NCI-H526 treated with DMSO at 0.1 percent for 48 hours (cell line): Measurements from ENCODE around the gene GPC5.
"Not testable (repeated sequence)": the region's sequence is repeated elsewhere in the genome, so short reads cannot be mapped to it uniquely, and the experiment has no call there.

Experiments used
- DNase-seq: peaks from one replicate; lab custom pipeline; 2025; lab: John Stamatoyannopoulos, UW

Gene GPC5

GRCh38 chr13:91369441-91369831 is 29.0 kb upstream of the GPC5 start:
- no peak for DNase-seq

- no peak for DNase-seq
Observed at GRCh38 chr13:91370501-91370900, 27.9 kb upstream of the GPC5 start.

- DNase-seq, result no peak
Observed at GRCh38 chr13:91372911-91373310, 25.5 kb upstream of the GPC5 start.

DNA sequence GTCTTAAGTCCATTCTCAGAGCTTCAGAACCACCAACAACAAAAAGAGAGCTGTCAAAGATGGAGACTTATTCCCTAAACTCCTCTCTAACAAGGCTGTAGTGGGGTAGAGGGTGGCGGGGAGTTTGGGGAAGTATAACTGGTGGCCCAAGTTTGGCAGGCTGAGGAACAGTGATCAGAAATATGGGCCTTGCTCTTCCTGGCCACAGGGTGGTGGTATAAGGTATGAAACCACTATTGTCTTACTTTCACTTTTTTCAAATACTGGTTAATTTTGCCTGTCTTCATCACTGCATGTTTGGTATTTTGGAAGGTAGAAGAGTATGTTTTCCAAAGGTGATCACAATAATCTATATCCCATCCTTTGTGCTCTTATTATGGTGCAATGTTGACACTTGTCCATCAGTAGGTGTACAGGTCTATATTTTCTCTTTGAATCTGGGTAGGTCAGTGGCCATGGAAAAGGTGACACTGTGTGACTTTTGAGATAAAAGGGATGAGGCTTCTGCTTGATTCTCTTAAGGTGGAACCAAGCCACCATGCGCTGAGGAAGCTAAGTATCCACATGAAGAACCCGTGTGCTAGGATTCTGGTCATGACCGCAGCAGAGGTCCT is 23.2 kb upstream of the GPC5 start:
- no peak for DNase-seq

GRCh38 chr13:91381371-91381770 is 17.1 kb upstream of the GPC5 start:
- no peak for DNase-seq

DNA sequence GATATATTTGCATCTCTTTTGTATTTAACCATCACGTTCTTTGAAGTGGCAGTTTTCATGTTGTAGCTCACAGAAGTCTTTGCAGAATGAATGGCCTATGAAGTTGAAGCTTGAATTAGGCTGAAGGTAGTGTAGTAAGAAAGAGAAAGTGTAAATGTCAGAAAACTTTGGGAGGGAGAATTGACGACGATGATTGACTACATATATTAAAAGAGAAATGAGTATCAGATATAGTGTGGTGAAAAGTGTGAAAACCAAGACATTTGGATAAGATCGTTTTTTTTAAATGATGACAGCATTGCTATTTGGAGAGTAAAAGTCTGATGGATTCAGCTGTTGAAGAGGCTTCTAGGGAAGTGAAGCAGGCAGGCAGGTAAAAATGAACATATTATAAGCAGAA is 14.6 kb upstream of the GPC5 start:
- DNase-seq, result no peak

DNA sequence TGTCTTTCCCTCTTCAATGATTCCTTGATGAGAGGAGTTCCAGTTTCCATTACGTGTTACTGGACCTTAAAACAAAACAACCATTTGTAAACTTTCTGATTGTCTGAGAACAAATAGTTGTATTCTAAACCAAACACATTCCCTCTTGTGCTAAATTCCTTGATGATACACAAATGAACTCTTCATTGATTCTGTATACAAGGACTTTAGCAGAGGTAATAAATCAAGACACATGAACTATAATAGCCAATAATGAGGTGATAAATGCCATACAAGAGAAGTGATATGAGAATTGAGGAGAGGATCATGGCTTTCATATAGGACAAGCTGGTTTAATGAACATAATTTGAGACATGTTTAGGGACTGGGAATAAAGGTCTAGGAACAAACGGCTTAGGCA is 13.5 kb upstream of the GPC5 start:
- DNase-seq, result no peak

- DNase-seq, result no peak
Observed at GRCh38 chr13:91389186-91389585, 9.2 kb upstream of the GPC5 start.

DNA sequence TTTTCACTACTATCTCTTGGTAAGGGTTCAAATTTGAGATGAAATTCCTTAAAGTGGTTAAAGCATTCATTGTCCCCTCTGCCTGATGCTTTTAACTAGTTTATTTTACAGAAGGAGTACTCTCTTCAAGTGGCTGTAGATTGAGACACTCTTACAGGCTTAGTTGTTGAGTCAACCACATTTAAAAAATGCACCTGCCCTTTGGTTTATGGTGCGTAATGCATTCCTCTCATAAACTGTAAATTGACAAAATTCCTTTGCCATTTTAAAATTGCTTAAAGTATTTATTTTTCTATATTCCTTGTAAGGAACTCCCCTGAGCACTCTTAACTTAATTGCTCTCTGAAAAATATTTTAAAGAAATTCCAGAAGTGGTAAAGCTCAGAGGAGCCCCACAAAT is 826 bp upstream of the GPC5 start:
- no peak for DNase-seq

DNA sequence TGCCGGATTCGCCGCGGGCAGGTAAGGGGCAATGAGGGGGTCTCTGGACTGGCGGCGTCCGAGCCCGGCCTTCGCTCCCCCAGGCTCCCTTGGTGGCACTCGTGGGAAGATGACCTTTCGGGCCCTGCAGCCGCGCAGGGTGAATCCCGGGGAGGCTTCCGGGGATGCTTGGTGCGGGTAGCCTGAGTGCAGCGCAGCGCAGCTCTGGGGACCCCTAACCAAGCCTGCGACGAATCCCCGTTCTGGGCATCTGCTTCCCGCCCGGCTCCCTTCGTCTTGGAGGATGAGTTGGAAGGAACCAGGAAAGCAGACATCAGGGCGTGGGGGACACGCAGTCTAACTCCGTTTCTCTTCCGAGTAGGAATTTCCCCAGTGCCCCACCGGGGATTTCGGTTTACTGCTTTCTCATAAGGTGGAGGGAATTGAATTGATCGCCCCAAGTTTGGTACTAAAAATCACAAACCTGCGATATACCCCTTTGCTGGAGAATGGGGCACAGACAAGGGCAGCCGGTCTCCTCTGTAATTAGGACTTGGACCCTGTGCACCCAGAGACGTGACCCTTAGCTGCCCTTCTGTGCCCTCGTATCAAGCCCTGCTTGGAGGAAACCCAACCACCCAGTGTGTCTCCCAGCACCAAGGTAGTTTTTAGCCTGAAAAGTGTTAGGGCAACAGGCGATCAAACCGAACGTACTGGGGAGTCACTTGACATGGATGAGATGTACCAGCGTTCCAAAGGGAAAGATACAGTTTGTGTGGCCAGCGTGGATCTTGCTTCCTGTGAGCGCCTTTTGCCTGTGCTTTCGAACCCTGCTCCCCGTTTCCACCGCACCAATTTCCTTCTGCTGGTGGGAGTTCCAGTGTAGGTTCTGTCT is 1.0 kb downstream of the GPC5 start:
- DNase-seq, result no peak

- no peak for DNase-seq
Observed at GRCh38 chr13:91400063-91400399, 1.6 kb downstream of the GPC5 start.

GRCh38 chr13:91400671-91401070 is 2.2 kb downstream of the GPC5 start:
- DNase-seq, result no peak

GRCh38 chr13:91401920-91402319 is 3.5 kb downstream of the GPC5 start:
- DNase-seq, result no peak

- DNase-seq, result no peak
Observed at GRCh38 chr13:91405240-91405639, 6.8 kb downstream of the GPC5 start.

DNA sequence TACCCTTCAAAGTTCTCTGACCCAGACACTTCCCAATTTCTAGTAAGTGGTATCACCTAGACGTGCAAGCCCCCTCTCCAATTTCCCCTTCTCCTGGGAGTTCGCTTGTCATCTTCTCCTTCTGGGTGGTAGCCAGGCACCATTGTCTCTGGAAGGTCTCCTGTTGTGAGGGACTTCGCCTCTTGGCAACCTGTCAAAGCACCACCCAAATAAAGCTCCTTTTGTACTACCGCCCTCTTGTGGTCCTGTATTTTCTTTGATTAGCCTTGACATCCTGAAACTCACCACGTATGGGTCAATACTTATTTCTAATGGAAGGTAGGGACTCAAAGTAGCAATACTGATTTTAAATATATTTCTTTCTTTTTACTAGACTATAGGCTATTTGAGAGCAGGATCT is 8.2 kb downstream of the GPC5 start:
- peak; percentile 48 for DNase-seq

DNA sequence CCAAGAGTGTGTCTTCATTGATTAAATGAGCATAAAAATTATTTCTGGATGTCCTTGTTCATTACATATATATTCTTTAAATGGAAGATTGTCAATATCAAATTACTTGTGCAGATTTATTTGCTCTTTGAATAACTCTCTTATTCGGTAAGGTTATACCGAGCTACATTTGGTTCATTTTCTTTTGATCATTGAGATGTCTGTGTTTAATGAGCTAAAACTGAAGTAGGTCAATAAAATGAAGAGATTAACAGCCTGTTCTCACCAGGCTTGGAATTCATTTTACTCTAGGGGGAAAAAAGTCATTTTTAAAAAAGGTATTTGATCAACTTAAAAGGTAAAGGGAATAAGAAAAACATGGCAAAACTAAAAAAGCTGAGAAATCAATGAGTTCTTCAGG is 10.6 kb downstream of the GPC5 start:
- no peak for DNase-seq

- not testable (repeated sequence) for DNase-seq
Observed at GRCh38 chr13:91416579-91416978, 18.2 kb downstream of the GPC5 start.

DNA sequence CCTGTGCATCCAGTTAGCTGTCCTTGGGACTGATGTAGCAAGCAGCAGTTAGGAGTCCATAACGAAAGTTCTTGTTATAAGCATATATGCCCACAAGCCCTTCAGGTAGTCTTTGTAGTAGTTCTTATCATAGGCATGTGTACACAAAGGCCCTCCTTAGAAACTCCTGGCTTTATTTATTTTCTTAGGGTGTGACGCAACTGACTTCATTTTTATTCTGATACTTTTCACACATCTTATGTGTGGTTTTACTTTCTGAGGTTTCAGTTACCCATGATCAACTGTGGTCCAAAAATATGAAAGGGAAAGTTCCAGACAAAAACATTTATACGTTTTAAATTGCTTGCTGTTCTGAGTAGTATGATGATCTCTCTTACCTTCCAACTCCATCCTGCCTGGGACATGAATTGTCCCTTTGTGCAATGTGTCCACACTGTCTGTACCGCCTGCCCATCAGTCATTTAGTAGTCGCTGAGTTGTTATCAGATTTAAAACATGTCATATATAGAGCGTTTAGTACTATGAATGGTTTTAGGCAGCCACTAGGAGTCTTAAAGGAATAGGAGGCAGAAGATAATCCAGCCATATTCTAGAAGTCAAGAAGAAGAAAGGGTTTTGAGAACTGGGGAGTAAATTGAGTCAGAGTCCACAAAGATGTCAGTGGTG is 19.4 kb downstream of the GPC5 start:
- no peak for DNase-seq

- DNase-seq, result no peak
Observed at GRCh38 chr13:91426913-91427312, 28.5 kb downstream of the GPC5 start.

DNA sequence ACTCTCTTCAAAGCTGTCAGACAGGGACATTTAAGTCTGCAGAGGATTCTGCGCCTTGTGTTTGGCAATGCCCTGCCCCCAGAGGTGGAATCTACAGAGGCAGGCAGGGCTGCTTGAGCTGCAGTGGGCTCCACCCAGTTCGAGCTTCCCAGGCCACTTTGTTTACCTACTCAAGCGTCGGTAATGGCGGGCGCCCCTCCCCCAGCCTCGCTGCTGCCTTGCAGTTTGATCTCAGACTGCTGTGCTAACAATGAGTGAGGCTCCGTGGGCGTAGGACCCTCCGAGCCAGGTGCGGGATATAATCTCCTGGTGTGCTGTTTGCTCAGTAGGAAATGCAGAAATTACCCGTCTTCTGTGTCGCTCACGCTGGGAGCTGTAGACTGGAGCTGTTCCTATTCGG is 40.3 kb downstream of the GPC5 start:
- DNase-seq, result not testable (repeated sequence)

DNA sequence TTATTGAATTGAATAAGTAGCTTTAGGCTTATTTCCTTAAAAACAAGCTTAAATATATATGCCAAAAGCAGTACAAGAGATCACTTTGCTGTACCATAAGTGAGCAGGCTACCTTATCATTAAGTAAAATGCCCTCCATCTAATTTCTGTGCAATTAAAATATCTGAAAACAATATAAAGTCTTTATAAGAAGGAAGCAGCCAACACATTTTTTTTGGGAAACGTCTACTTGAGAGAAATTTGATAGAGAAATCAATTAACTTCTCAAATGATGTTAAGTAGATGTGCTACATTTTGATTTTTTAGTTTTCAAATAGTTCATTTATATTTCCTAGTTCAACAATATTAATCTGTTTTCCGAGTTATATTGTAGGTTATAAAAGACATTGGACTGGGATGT is 52.5 kb downstream of the GPC5 start:
- no peak for DNase-seq

GRCh38 chr13:91454666-91455065 is 56.2 kb downstream of the GPC5 start:
- no peak for DNase-seq

GRCh38 chr13:91456837-91457236 is 58.4 kb downstream of the GPC5 start:
- no peak for DNase-seq
